HG02798 (cell line): ENCODE results near the gene KRTAP10-8.
"Not testable (repeated sequence)": the region's sequence is repeated elsewhere in the genome, so short reads cannot be mapped to it uniquely, and the experiment has no call there.

ENCODE experiments used
- ATAC-seq: cut with Tn5 transposase; IDR thresholded peaks from one replicate; pipeline ENCODE4 v1.9.1; 2021; ENCODE audit warnings: mild to moderate bottlenecking; ENCODE audit not compliant: unreplicated experiment, poor library complexity

The KRTAP10-8 gene

GRCh38 chr21:44612029-44612486 lies at the start of gene KRTAP10-8:
Gene KRTAP10-8 (plus strand): TSS chr21:44612079. CDS start chr21:44612101, 22 bp downstream.
- ATAC-seq: no peak

GRCh38 chr21:44564099-44564498 lies 47.8 kb upstream of the KRTAP10-8 start:
- no peak for ATAC-seq

GRCh38 chr21:44564886-44565598 lies 46.8 kb upstream of the KRTAP10-8 start:
- ATAC-seq: no peak

GRCh38 chr21:44566403-44566802 lies 45.5 kb upstream of the KRTAP10-8 start:
- no peak for ATAC-seq

GRCh38 chr21:44567481-44568171 lies 44.3 kb upstream of the KRTAP10-8 start:
- ATAC-seq: no peak

GRCh38 chr21:44568261-44568660 lies 43.6 kb upstream of the KRTAP10-8 start:
- no peak for ATAC-seq

GRCh38 chr21:44568667-44569556 lies 43.0 kb upstream of the KRTAP10-8 start:
- ATAC-seq: no peak

- ATAC-seq: no peak
Observed at GRCh38 chr21:44569861-44570517, 41.9 kb upstream of the KRTAP10-8 start.

- no peak for ATAC-seq
Observed at GRCh38 chr21:44571296-44571695, 40.6 kb upstream of the KRTAP10-8 start.

GRCh38 chr21:44571844-44572782 lies 39.8 kb upstream of the KRTAP10-8 start:
- ATAC-seq: no peak

GRCh38 chr21:44572959-44573583 lies 38.8 kb upstream of the KRTAP10-8 start:
- ATAC-seq: no peak

GRCh38 chr21:44573630-44574456 lies 38.0 kb upstream of the KRTAP10-8 start, which contains the start of gene KRTAP10-4:
Gene KRTAP10-4 (plus strand): TSS chr21:44573729. CDS start chr21:44573759, 30 bp downstream.
- not testable (repeated sequence) for ATAC-seq

GRCh38 chr21:44574457-44575306 lies 37.2 kb upstream of the KRTAP10-8 start:
- no peak for ATAC-seq

GRCh38 chr21:44575307-44576024 lies 36.4 kb upstream of the KRTAP10-8 start:
- ATAC-seq: no peak

GRCh38 chr21:44576025-44576420 lies 35.9 kb upstream of the KRTAP10-8 start:
- ATAC-seq: no peak

- ATAC-seq: no peak
Observed at GRCh38 chr21:44578371-44579055, 33.4 kb upstream of the KRTAP10-8 start.
